Gastroesophageal sphincter (tissue), 4 donors: ENCODE results near the gene FAM184A. TPM values are rescaled to one million over a fixed set of nuclear protein-coding genes. Genes with fewer than 3 reads are reported as not detected.

Source experiments
- ATAC-seq: fragments of 150-250 bp; one replicate; pipeline ENCODE4 v1.9.1; 2016; ENCODE audit warnings: mild to moderate bottlenecking, moderate library complexity
- H3K27ac ChIP-seq, 4 donors: fragments of 200-600 bp; sonication (generic) in 3 of 4; 1 replicate in 3 of 4; 2 replicates in 1 of 4; pipeline ENCODE4 v1.5.1; 2016 to 2019
- H3K27me3 ChIP-seq: fragments of 200-600 bp; sonication (generic); one replicate; pipeline ENCODE4 v1.5.1; 2019
- H3K36me3 ChIP-seq, 2 donors: fragments of 200-600 bp; sonication (generic); one replicate each; pipeline ENCODE4 v1.5.1; 2019; ENCODE audit warnings: control low read depth in 1 of 2
- H3K4me1 ChIP-seq, 3 donors: fragments of 200-600 bp; sonication (generic); 1 replicate in 2 of 3; 2 replicates in 1 of 3; pipeline ENCODE4 v1.5.1; 2016 to 2019; ENCODE audit warnings: control low read depth in 2 of 3
- H3K4me3 ChIP-seq, 2 donors: fragments of 200-600 bp; sonication (generic); one replicate each; pipeline ENCODE4 v1.5.1; 2019; ENCODE audit warnings: mild to moderate bottlenecking in 1 of 2, moderate library complexity in 1 of 2
- H3K9me3 ChIP-seq, 3 donors: fragments of 200-600 bp; sonication (generic); one replicate each; pipeline ENCODE4 v1.5.1; 2017 to 2019; ENCODE audit warnings: control low read depth in 2 of 3
- EP300 ChIP-seq: sonication (generic); formaldehyde crosslinking; IDR thresholded peaks from one replicate; pipeline ENCODE4 v1.6.1; 2017; ENCODE audit warnings: antibody characterized with exemption, mild to moderate bottlenecking
- POLR2A ChIP-seq, 2 donors: fragments of 450-650 bp; IDR thresholded peaks; one replicate each; pipeline ENCODE4 v1.6.1; 2017; ENCODE audit warnings: antibody characterized with exemption in 2 of 2, mild to moderate bottlenecking in 2 of 2, moderate library complexity in 1 of 2
- POLR2AphosphoS5 ChIP-seq: sonication (generic); formaldehyde crosslinking; IDR thresholded peaks from one replicate; pipeline ENCODE4 v1.6.1; 2017; ENCODE audit warnings: antibody characterized with exemption
- WGBS, 2 donors: methylation state at CpG; one replicate each; pipeline ENCODE4 v1.1.5; 2018; ENCODE audit warnings: low coverage in 1 of 2; 5-methylcytosine and 5-hydroxymethylcytosine counted together
- total RNA-seq, 4 donors: library from RNA; depleted of rRNA; stranded (reverse); fragments of >200 nt; gene quantifications; one replicate each; pipeline ENCODE4 v1.1.0, GENCODE V29; 2016
- TF ChIP-seq, protein P1 (sequence below), 4 experiments: fragments of 200-600 bp in 2 of 4; fragments of 450-650 bp in 2 of 4; sonication (generic) in 1 of 4; IDR thresholded peaks; one replicate each; pipeline ENCODE4 v1.5.1; 2017 to 2019; ENCODE audit warnings: antibody characterized with exemption in 4 of 4, mild to moderate bottlenecking in 2 of 4, moderate library complexity in 2 of 4

Gene FAM184A
- total RNA-seq, 4 donors from 2014 or later, result 7.5 to 25.5 (median 10.3) TPM

- Histone ChIP-seq H3K27ac (no peak overlapping the region), H3K27me3 (no peaks in the 10 kb centered on the region), H3K9me3 (no peaks in the 10 kb centered on the region), H3K4me3 (no peak overlapping the region), H3K4me1 (no peaks in the 10 kb centered on the region), H3K36me3 (no peaks in the 10 kb centered on the region)
- TF ChIP-seq POLR2AphosphoS5, result no peak
- no peak for TF ChIP-seq POLR2A (IDR thresholded peaks at IDR 0.05)
- TF ChIP-seq, protein P1, sequence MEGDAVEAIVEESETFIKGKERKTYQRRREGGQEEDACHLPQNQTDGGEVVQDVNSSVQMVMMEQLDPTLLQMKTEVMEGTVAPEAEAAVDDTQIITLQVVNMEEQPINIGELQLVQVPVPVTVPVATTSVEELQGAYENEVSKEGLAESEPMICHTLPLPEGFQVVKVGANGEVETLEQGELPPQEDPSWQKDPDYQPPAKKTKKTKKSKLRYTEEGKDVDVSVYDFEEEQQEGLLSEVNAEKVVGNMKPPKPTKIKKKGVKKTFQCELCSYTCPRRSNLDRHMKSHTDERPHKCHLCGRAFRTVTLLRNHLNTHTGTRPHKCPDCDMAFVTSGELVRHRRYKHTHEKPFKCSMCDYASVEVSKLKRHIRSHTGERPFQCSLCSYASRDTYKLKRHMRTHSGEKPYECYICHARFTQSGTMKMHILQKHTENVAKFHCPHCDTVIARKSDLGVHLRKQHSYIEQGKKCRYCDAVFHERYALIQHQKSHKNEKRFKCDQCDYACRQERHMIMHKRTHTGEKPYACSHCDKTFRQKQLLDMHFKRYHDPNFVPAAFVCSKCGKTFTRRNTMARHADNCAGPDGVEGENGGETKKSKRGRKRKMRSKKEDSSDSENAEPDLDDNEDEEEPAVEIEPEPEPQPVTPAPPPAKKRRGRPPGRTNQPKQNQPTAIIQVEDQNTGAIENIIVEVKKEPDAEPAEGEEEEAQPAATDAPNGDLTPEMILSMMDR (IDR thresholded peaks at IDR 0.05), result no peak
- no peak for TF ChIP-seq EP300
- 95 to 100% methylated on average over 1 to 3 of the region's 3 CpGs for WGBS, 2 donors
- ATAC-seq, result no peak
These were observed 84.6 kb downstream of the FAM184A start for GRCh38 chr6:118993803-118994251.

- H3K36me3 ChIP-seq, result no peaks in the 10 kb centered on the region
- H3K27ac ChIP-seq, result no peak overlapping the region
- no peak overlapping the region for H3K4me3 ChIP-seq
- ATAC-seq, result no peak
- WGBS, 2 donors, result 100% methylated on average over 1 of the region's 1 CpG
- H3K9me3 ChIP-seq, result no peaks in the 10 kb centered on the region
- H3K27me3 ChIP-seq, result no peaks in the 10 kb centered on the region
- TF ChIP-seq, protein P1 (IDR thresholded peaks at IDR 0.05), result no peak
- TF ChIP-seq POLR2A (IDR thresholded peaks at IDR 0.05) (no peak), POLR2AphosphoS5 (no peak), EP300 (no peak)
- H3K4me1 ChIP-seq, result no peaks in the 10 kb centered on the region
These were observed 85.1 kb downstream of the FAM184A start for GRCh38 chr6:118993358-118993757.

DNA sequence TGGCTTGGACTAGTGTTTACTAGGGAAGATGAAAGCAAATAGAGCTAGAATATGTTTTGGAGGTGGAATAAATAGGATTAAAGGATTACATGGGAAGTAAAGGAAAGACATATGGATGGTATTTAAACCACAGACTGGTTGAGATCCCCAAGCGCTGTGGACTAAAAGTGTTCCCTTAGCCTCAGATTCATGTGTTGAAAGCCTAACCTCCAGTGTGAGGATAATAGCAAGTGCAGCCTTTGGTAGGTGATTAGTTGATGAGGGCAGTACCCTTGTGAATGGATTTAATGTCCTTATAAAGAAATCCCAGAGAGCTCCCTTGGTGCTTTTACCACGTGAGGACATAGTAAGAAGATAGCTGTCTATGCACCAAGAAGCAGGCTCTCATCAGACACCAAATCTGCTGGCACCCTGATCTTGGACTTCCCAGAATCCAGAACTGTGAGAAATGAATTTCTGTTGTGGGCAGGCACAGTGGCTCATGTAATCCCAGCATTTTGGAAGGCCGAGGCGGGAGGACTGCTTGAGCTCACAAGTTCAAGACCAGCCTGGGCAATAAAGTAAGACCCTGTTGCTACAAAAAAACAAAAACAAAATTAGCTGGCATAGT lies 86.2 kb downstream of the FAM184A start:
- H3K27me3 ChIP-seq, result no peaks in the 10 kb centered on the region
- H3K27ac ChIP-seq, result no peak overlapping the region
- H3K9me3 ChIP-seq, result no peaks in the 10 kb centered on the region
- TF ChIP-seq POLR2AphosphoS5 (no peak), EP300 (no peak), POLR2A (IDR thresholded peaks at IDR 0.05) (no peak)
- TF ChIP-seq, protein P1 (IDR thresholded peaks at IDR 0.05), result no peak
- 96% methylated on average over 4 of the region's 4 CpGs; no CpG with 5 or more reads in 1 of the 2 donors for WGBS, 2 donors
- no peak overlapping the region for H3K4me3 ChIP-seq
- no peaks in the 10 kb centered on the region for H3K4me1 ChIP-seq
- no peaks in the 10 kb centered on the region for H3K36me3 ChIP-seq
- ATAC-seq, result no peak

DNA sequence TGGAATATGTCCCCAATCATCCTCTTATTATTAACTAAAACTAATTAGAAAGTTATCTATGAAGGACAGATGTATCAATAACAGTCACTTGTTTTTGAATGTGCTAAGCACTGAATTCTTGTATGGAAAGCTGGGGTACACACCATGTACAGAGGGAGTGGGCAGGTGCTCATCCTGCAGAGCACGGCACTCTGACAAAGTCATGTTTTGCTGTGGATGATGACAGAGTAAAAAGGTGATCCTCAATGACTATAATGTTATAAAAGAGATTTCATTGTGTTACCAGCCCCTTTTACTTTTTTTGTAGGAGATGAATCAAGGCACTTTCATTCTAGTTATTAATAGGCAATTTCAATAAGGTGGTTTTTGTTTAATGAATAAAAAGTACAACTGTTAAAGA lies 92.2 kb downstream of the FAM184A start:
- Histone ChIP-seq H3K4me1 (no peaks in the 10 kb centered on the region), H3K27ac (no peak overlapping the region), H3K27me3 (no peaks in the 10 kb centered on the region), H3K36me3 (no peaks in the 10 kb centered on the region), H3K9me3 (no peaks in the 10 kb centered on the region), H3K4me3 (no peak overlapping the region)
- no peak for ATAC-seq
- WGBS, 2 donors, result 83 to 100% methylated on average over 1 of the region's 1 CpG
- no peak for TF ChIP-seq EP300

DNA sequence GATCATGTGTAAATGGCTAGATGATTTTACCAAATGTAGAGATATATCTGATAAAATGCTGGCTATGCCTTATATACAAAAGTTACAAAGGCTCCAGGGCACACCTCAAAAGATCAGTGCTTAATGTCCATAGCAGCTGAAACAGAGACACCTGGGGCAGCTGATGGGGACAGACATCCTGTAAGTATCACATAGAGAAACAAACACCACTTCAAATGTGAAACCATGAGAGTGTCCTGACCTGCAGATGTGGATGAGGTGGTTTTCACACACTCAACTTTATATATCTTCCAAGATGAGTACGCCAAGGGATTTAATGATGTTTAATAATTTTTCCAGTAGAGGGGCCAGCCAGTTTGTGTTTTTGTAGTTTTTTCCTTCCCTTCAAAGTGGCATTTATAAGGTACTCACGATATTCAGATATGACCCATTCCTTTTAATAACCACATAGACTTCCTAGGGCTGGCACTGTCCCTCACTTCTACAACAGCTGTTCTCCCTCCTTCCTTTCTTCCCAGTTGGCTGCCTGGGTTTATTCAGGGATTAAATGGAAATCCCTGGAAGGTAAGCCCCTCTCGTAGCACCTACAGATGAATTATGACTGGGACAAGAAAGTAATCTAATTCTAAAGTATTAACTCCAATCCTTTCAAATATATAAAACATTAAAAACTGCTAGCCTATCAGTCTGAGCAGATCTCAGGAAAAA lies 93.2 kb downstream of the FAM184A start:
- WGBS, 2 donors, result 73 to 86% methylated on average over 2 to 3 of the region's 3 CpGs
- H3K36me3 ChIP-seq, result no peaks in the 10 kb centered on the region
- TF ChIP-seq POLR2A (IDR thresholded peaks at IDR 0.05) (no peak), EP300 (no peak), POLR2AphosphoS5 (no peak)
- TF ChIP-seq, protein P1 (IDR thresholded peaks at IDR 0.05), result no peak
- no peaks in the 10 kb centered on the region for H3K9me3 ChIP-seq
- H3K27me3 ChIP-seq, result no peaks in the 10 kb centered on the region
- H3K27ac ChIP-seq, result no peak overlapping the region
- no peak overlapping the region for H3K4me3 ChIP-seq
- no peak for ATAC-seq
- no peaks in the 10 kb centered on the region for H3K4me1 ChIP-seq
